Chondrocyte (in vitro differentiated cells): Measurements from ENCODE around the gene SNCB. TPM values are rescaled to one million over a fixed set of nuclear protein-coding genes. Genes with fewer than 3 reads are reported as not detected.

Experiments used
- DNase-seq: peaks from one replicate; pipeline ENCODE4 v3.0.0; 2021; ENCODE audit warnings: mixed read lengths, low spot score
- H3K27ac Mint-ChIP-seq: one replicate; pipeline ENCODE4 v1.8.0; 2021; ENCODE audit warnings: mild to moderate bottlenecking, moderate library complexity, mixed read lengths; ENCODE audit not compliant: unreplicated experiment
- H3K27me3 Mint-ChIP-seq: 2 replicates; pipeline ENCODE4 v1.8.0; 2021; ENCODE audit warnings: low read depth, mixed read lengths
- H3K36me3 Mint-ChIP-seq: 2 replicates; pipeline ENCODE4 v1.8.0; 2021; ENCODE audit warnings: low read depth, mixed read lengths
- H3K4me1 Mint-ChIP-seq: 2 replicates; pipeline ENCODE4 v1.8.0; 2021; ENCODE audit warnings: low read depth, mild to moderate bottlenecking, mixed read lengths
- H3K4me3 Mint-ChIP-seq: one replicate; pipeline ENCODE4 v1.8.0; 2021; ENCODE audit warnings: mild to moderate bottlenecking, moderate library complexity, mixed read lengths; ENCODE audit not compliant: unreplicated experiment
- H3K9me3 Mint-ChIP-seq: 2 replicates; pipeline ENCODE4 v1.8.0; 2021; ENCODE audit warnings: low read depth, mixed read lengths
- total RNA-seq: library from RNA; stranded (reverse); gene quantifications from 3 replicates; pipeline ENCODE4 v1.2.1, GENCODE V29; 2021
- TF ChIP-seq, protein P1 (sequence below): fragments of 200-600 bp; sonication (generic); IDR thresholded peaks from 2 replicates; pipeline ENCODE4 v1.5.0; 2021; ENCODE audit warnings: antibody characterized with exemption, mild to moderate bottlenecking, moderate library complexity

Gene SNCB
- total RNA-seq, 1 donor from 2014 or later: 0.45 TPM

DNA sequence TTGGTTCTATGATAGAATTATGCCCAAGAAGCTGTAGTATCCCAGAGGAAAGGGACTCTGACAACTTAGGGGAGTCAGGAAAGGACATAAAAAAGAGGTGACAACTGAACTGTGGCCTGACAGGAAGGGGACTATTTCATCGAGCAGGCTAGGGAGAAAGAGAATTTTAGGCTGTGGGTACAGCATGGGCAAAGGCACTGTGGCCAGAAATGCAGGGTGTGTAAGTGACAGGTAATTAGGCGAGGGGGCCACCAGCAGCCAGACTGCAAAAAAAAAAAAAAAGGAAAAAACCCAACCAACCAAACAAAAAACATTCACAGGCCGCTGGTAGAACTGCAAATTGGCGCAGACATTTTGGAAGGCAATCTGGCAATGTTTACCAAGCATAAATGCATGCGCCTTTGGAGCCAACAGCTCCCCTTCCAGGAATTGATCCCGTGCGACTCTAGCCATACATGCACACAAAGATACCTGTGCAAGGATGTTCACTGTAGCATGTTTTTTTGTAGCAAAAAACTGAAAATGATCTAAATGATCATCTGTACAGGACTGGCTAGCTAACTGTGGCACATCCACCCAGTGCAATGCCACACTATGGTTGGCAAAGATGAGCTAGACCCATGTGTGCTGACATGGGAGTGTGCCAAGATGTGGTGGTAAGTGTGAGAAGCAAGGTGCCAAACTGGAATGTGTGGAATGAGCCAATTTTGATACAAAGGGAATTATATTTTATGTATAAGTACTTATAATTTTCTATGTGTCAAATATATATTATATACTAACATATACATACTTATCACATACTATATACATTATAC, 1.3 kb upstream of the SNCB start:
- H3K27ac Mint-ChIP-seq: no peak overlapping the region
- peaks cover 70% of the 10 kb centered on the region for H3K27me3 Mint-ChIP-seq
- no peak overlapping the region for H3K4me3 Mint-ChIP-seq
- peaks cover 9% of the 10 kb centered on the region for H3K4me1 Mint-ChIP-seq
- no peak for DNase-seq
- H3K9me3 Mint-ChIP-seq: no peaks in the 10 kb centered on the region
- TF ChIP-seq, protein P1, sequence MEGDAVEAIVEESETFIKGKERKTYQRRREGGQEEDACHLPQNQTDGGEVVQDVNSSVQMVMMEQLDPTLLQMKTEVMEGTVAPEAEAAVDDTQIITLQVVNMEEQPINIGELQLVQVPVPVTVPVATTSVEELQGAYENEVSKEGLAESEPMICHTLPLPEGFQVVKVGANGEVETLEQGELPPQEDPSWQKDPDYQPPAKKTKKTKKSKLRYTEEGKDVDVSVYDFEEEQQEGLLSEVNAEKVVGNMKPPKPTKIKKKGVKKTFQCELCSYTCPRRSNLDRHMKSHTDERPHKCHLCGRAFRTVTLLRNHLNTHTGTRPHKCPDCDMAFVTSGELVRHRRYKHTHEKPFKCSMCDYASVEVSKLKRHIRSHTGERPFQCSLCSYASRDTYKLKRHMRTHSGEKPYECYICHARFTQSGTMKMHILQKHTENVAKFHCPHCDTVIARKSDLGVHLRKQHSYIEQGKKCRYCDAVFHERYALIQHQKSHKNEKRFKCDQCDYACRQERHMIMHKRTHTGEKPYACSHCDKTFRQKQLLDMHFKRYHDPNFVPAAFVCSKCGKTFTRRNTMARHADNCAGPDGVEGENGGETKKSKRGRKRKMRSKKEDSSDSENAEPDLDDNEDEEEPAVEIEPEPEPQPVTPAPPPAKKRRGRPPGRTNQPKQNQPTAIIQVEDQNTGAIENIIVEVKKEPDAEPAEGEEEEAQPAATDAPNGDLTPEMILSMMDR: no peak
- peaks cover 2% of the 10 kb centered on the region for H3K36me3 Mint-ChIP-seq

DNA sequence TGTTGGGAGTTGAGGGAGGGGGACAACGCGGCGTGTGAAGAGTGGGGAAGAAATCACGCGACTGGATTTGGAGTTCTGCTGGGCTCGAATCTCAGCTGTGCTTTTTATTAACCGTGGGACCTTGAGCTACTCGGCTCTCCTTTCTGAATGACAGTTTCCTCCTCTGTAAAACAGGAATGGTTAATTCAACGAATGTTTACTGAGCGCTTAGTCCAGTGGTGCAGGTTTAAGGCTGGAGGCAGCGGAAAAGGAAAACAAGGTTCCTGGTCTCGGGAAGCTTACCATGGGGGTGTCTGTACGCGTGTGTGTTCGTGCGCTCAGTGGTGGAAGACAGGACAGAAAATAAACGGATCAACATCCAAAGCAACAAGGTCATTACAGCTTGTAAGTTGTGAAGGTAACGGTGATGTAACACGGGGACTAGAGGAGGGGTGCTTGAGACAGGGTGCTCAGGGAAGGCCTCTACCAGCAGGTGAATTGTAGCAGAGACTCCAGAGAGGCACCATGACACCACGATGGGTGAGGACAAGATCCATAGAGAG, 418 bp upstream of the SNCB start:
- peak overlapping the region; percentile 62 for H3K4me3 Mint-ChIP-seq
- peaks cover 2% of the 10 kb centered on the region for H3K36me3 Mint-ChIP-seq
- no peak for DNase-seq

DNA sequence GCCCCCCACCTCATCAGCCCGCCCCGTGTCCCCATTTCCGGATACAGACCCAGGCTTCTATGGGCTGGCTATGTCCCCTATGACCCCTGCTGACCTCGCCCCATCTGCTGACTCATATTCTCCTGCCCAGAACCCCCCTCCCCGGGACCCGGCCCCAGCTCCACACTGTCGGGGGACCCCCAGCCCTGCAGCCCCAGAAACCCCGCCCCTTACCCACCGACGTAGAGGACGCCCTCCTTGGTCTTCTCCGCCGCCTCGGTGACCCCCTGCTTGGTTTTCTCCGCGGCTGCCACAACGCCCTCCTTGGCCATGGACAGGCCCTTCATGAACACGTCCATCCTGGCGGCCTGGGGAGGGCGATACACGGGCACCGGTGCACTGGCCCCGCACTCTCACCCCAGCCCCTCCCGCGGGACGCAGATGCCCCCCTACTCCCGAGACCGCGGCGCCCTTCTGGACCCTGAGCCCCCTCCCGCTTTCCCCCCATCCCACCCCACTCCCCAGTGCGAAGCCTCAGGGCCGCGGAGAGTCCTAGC, 949 bp downstream of the SNCB start:
- no peak overlapping the region for H3K27ac Mint-ChIP-seq
- peaks cover 63% of the 10 kb centered on the region for H3K27me3 Mint-ChIP-seq
- peak overlapping the region; percentile 51 for H3K4me3 Mint-ChIP-seq
- peaks cover 2% of the 10 kb centered on the region for H3K36me3 Mint-ChIP-seq
- DNase-seq: no peak
- H3K4me1 Mint-ChIP-seq: peaks cover 9% of the 10 kb centered on the region
- H3K9me3 Mint-ChIP-seq: no peaks in the 10 kb centered on the region
- TF ChIP-seq, protein P1: no peak

More for the DNA sequence above, 418 bp upstream of the SNCB start:
- no peaks in the 10 kb centered on the region for H3K9me3 Mint-ChIP-seq
- TF ChIP-seq, protein P1: no peak
- peaks cover 9% of the 10 kb centered on the region for H3K4me1 Mint-ChIP-seq
- H3K27me3 Mint-ChIP-seq: peaks cover 68% of the 10 kb centered on the region
- H3K27ac Mint-ChIP-seq: no peak overlapping the region

DNA sequence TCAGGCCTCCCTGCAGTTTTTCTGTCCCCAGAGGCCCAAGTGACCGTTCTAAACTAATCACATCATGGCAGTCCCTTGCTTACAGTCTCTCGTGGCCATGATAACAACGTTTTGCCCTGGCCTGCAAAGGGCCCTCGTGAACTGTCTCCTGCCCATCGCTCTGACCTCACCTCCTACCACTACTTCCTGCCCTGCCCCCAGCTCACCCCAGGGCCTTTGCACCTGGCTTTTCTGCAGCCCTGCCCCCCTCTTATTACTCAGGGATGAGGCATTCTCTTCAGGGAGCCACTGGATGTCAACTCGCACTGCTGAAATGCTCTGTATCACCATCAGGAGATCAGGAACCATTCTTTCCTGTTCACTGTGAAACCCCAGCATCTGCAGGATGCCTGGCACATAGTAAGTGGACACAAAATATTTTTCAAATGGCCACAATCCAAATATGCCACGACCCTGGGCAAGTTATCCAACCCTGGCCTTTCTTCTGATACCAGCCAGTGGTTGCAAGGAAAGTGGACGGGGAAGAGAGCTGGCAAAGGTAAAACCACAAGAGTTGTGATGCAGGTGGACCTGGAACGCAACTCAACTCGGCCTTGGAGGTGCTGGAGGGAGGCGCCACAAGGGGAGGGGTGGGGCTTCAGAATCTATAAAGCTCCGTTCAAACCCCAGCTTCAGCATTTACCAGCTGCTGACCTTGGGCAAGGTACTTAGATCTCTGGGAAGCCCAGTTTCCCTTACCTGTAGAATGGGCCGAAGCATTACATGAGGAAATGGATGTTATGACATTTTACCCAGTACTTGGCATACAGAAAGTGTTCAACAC, 1.7 kb downstream of the SNCB start:
- H3K27ac Mint-ChIP-seq: no peak overlapping the region
- no peak for DNase-seq
- H3K36me3 Mint-ChIP-seq: peaks cover 2% of the 10 kb centered on the region
- H3K27me3 Mint-ChIP-seq: peaks cover 64% of the 10 kb centered on the region
- peaks cover 9% of the 10 kb centered on the region for H3K4me1 Mint-ChIP-seq
- H3K4me3 Mint-ChIP-seq: no peak overlapping the region
- TF ChIP-seq, protein P1: no peak
- H3K9me3 Mint-ChIP-seq: no peaks in the 10 kb centered on the region

DNA sequence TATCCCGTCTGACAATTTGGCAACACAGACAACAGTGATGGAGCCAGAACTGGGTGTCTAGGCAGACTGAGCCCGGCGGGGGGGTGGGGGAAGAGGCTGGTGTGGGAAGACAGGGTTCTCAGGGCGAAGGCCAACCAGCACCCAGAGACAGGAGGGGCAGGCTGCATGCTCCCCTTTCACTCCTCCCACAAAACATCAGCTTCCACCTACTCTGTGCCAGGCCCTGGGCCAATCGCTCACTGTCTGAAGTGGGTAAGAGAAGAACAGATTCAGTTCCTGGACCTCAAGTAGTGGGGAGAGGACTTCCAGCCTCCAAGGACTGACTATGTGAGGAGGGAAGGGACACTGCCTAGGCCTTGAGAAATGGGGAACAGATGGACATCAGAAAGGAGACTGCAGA, 2.8 kb downstream of the SNCB start:
- Mint-ChIP-seq H3K4me1 (peaks cover 9% of the 10 kb centered on the region), H3K27ac (no peak overlapping the region), H3K9me3 (no peaks in the 10 kb centered on the region)

More for the DNA sequence above, 2.8 kb downstream of the SNCB start:
- H3K36me3 Mint-ChIP-seq: peaks cover 2% of the 10 kb centered on the region
- no peak for DNase-seq
- TF ChIP-seq, protein P1: no peak
- H3K27me3 Mint-ChIP-seq: peaks cover 63% of the 10 kb centered on the region
- no peak overlapping the region for H3K4me3 Mint-ChIP-seq
